Stimulated activated CD8-positive, alpha-beta memory T cell treated with anti-CD3 and anti-CD28 coated beads, Interleukin-7, amount 100 ng/mL, for 24 hours (primary cell): ENCODE data around the gene ABCC8.

Experiments used
- DNase-seq: peaks from one replicate; pipeline ENCODE4 v3.0.0-alpha.2; 2020; ENCODE audit warnings: low read depth

The ABCC8 gene

GRCh38 chr11:17476317-17477083 lies at the start of gene ABCC8:
Gene ABCC8, minus strand, starts transcription at chr11:17476845. Its CDS starts 69 bp downstream, at chr11:17476776.
- no peak for DNase-seq

GRCh38 chr11:17526326-17526725 lies 49.7 kb upstream of the ABCC8 start:
- no peak for DNase-seq

GRCh38 chr11:17525570-17525969 lies 48.9 kb upstream of the ABCC8 start:
- DNase-seq: no peak

GRCh38 chr11:17524221-17524620 lies 47.6 kb upstream of the ABCC8 start:
- no peak for DNase-seq

- no peak for DNase-seq
Measured at GRCh38 chr11:17522655-17523054, 46.0 kb upstream of the ABCC8 start.

- DNase-seq: no peak
Measured at GRCh38 chr11:17521106-17521900, 44.7 kb upstream of the ABCC8 start.

GRCh38 chr11:17519061-17519885 lies 42.6 kb upstream of the ABCC8 start:
- no peak for DNase-seq

GRCh38 chr11:17518366-17518765 lies 41.7 kb upstream of the ABCC8 start:
- no peak for DNase-seq

GRCh38 chr11:17517186-17517585 lies 40.5 kb upstream of the ABCC8 start:
- DNase-seq: no peak

- DNase-seq: no peak
Measured at GRCh38 chr11:17516551-17517150, 40.0 kb upstream of the ABCC8 start.

- DNase-seq: no peak
Measured at GRCh38 chr11:17515443-17516176, 39.0 kb upstream of the ABCC8 start.

- DNase-seq: no peak
Measured at GRCh38 chr11:17514476-17514875, 37.8 kb upstream of the ABCC8 start.

GRCh38 chr11:17513853-17514252 lies 37.2 kb upstream of the ABCC8 start:
- no peak for DNase-seq

- no peak for DNase-seq
Measured at GRCh38 chr11:17512101-17512500, 35.5 kb upstream of the ABCC8 start.

- DNase-seq: no peak
Measured at GRCh38 chr11:17511571-17511970, 34.9 kb upstream of the ABCC8 start.

GRCh38 chr11:17510507-17511206 lies 34.0 kb upstream of the ABCC8 start:
- DNase-seq: no peak

- no peak for DNase-seq
Measured at GRCh38 chr11:17508791-17509190, 32.1 kb upstream of the ABCC8 start.

- DNase-seq: no peak
Measured at GRCh38 chr11:17508306-17508705, 31.7 kb upstream of the ABCC8 start.

- no peak for DNase-seq
Measured at GRCh38 chr11:17507773-17508172, 31.1 kb upstream of the ABCC8 start.

GRCh38 chr11:17506942-17507341 lies 30.3 kb upstream of the ABCC8 start:
- DNase-seq: no peak

GRCh38 chr11:17506314-17506713 lies 29.7 kb upstream of the ABCC8 start:
- DNase-seq: no peak
